Omental fat pad (tissue), 4 donors: ENCODE data around the gene HDAC7. TPM values are rescaled to one million over a fixed set of nuclear protein-coding genes. Genes with fewer than 3 reads are reported as not detected.
A peak's percentile ranks its signal among the peaks of the same experiment; 100 is the strongest.

Source experiments
- ATAC-seq: fragments of 150-250 bp; one replicate; pipeline ENCODE4 v1.9.1; 2016; ENCODE audit warnings: mild to moderate bottlenecking, moderate library complexity; ENCODE audit not compliant: low FRiP score
- DNase-seq: peaks from one replicate; pipeline ENCODE4 v3.0.0-alpha.2; 2019; ENCODE audit warnings: low spot score
- total RNA-seq, 4 donors: library from RNA; depleted of rRNA; stranded (reverse); fragments of >200 nt; gene quantifications; one replicate each; pipeline ENCODE4 v1.1.0, GENCODE V29; 2016
- TF ChIP-seq, protein P1 (sequence below), 3 donors: fragments of 450-650 bp; IDR thresholded peaks; one replicate each; pipeline ENCODE4 v1.5.1; 2016 to 2017; ENCODE audit warnings: antibody characterized with exemption in 3 of 3, mild to moderate bottlenecking in 3 of 3, moderate library complexity in 2 of 3

HDAC7 gene
- total RNA-seq, 4 donors from 2014 or later: 40.3 to 102 (median 62.9) TPM

DNA sequence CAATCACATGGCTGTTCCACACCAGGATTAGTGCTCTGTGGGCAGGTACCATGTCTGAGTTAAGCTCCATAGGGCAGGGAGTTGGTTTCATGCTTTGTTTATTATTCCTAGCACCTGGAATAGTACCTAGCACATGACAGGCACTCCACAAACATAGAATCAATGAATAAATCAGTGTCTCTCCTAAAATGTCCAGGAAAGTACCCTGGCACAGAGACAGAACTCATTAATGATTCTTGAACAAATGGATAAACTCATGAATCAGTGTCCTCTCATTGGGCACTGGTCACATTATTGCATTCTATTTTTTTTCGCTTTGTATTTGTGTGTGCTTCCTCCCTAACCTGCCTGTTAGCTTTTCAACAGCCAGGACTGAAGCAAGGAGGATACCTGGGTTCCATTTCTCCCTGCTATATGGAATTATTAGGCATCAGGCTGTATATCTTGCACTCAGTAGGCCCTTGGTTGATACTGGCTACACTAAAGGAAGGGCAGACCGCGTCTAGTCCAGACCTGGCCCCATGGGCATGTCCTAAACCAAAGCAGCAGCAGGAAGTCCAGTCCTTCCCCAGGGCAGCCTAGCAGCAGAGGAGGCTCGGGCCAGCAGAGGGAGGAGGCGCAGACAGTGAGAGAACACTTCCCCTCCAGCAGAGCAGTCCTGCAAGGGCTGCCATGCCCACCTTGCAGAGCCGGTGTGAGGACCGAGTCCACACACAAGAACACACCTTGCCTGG, 18.4 kb downstream of the HDAC7 start:
- TF ChIP-seq, protein P1, sequence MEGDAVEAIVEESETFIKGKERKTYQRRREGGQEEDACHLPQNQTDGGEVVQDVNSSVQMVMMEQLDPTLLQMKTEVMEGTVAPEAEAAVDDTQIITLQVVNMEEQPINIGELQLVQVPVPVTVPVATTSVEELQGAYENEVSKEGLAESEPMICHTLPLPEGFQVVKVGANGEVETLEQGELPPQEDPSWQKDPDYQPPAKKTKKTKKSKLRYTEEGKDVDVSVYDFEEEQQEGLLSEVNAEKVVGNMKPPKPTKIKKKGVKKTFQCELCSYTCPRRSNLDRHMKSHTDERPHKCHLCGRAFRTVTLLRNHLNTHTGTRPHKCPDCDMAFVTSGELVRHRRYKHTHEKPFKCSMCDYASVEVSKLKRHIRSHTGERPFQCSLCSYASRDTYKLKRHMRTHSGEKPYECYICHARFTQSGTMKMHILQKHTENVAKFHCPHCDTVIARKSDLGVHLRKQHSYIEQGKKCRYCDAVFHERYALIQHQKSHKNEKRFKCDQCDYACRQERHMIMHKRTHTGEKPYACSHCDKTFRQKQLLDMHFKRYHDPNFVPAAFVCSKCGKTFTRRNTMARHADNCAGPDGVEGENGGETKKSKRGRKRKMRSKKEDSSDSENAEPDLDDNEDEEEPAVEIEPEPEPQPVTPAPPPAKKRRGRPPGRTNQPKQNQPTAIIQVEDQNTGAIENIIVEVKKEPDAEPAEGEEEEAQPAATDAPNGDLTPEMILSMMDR (IDR thresholded peaks at IDR 0.05): no peak
- no peak for DNase-seq
- no peak for ATAC-seq

DNA sequence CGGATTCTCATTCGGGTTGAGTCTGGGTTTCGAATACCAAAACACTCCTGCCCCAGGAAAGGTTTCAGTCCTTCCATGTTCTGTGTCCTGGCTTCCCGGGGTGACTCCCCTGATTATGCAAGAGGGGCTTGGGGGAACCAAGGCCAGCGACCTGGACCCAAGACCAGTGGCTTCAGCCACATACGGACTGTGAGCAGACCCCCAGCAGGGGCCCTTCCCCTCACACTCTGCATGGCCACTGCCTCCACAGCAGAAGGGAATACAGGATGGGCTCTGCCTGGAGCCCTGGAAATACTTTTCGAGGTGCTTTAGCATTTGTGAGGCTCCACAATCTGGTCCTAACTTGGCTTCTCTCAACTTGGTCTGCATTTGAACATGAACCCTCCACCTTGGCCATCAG, 19.1 kb downstream of the HDAC7 start:
- ATAC-seq (no peak), DNase-seq (no peak)
- TF ChIP-seq, protein P1 (IDR thresholded peaks at IDR 0.05): no peak

DNA sequence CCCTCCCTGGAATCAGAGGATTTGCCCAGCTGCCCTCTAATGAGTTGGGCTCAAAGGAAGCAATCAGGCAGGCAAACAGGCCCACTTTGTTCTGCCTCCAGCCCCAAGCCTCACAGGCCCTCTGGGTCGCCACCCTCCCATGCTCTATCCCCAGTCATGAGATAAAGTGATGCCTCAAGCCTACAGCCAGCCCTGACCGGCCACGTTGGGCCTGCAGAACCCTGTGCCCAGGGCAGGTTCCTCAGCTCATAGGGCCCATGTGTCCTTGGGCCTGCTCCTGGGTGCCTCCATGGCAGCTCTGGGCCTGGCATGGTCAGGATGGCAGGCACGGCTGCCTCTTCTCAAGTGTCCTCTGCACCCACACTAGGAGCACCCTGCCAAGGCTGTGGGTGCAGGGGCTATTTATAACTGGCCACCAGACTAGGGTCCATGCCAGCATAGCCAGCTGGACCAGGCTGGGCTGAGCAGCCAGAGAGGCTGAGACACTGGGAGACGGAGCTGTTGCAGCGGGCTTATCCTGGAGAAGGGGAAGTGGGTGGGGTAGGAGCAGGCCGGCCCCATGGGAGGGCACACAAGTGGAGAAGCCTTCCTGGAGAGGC, 20.2 kb downstream of the HDAC7 start:
- ATAC-seq: no peak
- DNase-seq: no peak

DNA sequence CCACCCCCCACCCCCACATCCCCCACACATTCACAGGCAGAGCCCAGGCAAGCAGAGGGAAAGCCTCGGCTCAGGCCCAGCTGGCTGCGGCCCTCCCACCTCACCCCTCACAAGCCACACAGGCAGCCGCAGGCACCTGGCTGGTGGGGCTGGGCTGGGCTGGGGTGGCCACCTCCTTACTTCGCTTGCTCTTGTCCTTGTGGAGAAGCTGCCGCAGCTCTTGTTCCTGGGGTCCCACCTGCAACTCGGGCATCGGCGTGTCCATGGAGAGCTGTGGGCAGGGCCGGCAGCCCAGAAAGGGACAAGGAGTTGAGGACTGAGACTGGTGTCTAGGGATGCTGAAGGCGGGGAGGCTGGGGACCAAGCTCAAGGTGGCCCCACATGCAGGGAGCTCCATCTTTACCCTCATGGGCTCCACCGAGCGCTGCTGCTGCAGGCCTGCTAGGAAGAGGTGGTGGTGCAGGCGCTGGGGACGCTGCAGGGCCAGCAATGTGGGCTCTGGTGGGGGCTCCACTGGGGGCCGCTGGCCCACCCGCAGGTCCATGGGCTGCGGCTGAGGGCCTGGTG, 21.2 kb downstream of the HDAC7 start:
- ATAC-seq (peak; percentile 15), DNase-seq (no peak)
- TF ChIP-seq, protein P1 (IDR thresholded peaks at IDR 0.05): no peak

More for the DNA sequence above, 20.2 kb downstream of the HDAC7 start:
- TF ChIP-seq, protein P1 (IDR thresholded peaks at IDR 0.05): no peak

DNA sequence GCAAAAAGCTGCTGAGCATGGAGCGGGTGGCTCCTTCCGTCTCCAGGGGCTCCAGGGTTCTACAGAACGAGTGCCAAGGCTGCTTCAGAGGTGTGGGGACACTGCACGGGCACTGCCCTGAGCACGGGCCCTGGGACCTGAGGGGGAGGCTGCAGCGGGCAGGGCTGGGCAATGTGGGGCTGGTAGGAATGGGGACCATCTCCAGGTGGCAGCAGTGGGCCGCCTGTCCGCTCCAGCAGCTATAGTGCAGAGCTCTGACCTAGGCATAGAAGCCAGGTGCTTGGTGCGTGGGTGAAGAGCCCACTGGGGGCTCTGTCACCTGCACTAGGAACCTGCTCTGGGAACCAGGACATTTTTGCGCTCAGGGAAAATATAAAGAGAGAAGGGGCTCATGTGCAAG, 22.3 kb downstream of the HDAC7 start:
- TF ChIP-seq, protein P1 (IDR thresholded peaks at IDR 0.05): no peak
- no peak for DNase-seq

DNA sequence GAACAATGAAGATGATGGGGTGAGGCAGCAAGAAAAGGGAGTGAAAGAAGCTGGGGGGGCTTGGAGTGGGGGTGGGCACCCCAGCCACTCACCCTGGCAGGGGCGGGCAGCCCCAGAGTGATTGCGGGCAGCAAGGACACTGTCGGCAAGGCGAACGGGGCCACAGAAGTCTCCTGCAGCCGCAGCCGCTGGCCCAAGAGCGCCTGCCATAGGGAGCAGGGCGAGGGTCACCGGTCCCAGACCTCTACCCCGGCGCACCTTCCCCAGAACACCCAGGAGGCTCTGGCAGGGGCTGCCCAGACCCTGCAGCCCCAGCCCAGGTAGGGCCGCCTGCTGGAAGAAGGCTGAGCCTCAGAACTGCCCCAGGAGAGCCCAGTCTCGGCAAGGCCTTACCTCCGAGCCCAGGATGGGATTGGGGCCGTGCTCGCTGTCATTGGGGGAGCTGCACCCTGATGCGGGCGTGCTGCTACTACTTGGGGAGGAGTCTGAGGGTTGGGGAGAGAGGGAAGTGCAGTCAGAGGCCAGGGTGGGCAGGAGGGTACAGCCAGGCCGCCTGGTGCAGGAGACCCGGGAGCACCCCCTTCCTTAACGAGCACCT, 23.8 kb downstream of the HDAC7 start:
- TF ChIP-seq, protein P1 (IDR thresholded peaks at IDR 0.05): no peak
- ATAC-seq (no peak), DNase-seq (no peak)

More for the DNA sequence above, 22.3 kb downstream of the HDAC7 start:
- ATAC-seq: no peak
